Sigmoid colon (tissue), 4 donors: ENCODE data around the gene RBM47.
A peak's percentile ranks its signal among the peaks of the same experiment; 100 is the strongest.

Experiments
- CTCF ChIP-seq, 4 experiments: fragments of 450-650 bp in 3 of 4; fragments of 200-600 bp in 1 of 4; IDR thresholded peaks; one replicate each; pipeline ENCODE4 v1.5.1; 2016 to 2019; ENCODE audit warnings: antibody characterized with exemption in 4 of 4, mild to moderate bottlenecking in 3 of 4, moderate library complexity in 2 of 4
- POLR2A ChIP-seq, 2 donors: fragments of 450-650 bp; IDR thresholded peaks; one replicate each; pipeline ENCODE4 v1.6.1; 2016; ENCODE audit warnings: antibody characterized with exemption in 2 of 2, mild to moderate bottlenecking in 2 of 2, moderate library complexity in 2 of 2
- POLR2AphosphoS5 ChIP-seq, 4 donors: sonication (generic); formaldehyde crosslinking; IDR thresholded peaks; one replicate each; pipeline ENCODE4 v1.6.1; 2017; ENCODE audit warnings: antibody characterized with exemption in 4 of 4

DNA sequence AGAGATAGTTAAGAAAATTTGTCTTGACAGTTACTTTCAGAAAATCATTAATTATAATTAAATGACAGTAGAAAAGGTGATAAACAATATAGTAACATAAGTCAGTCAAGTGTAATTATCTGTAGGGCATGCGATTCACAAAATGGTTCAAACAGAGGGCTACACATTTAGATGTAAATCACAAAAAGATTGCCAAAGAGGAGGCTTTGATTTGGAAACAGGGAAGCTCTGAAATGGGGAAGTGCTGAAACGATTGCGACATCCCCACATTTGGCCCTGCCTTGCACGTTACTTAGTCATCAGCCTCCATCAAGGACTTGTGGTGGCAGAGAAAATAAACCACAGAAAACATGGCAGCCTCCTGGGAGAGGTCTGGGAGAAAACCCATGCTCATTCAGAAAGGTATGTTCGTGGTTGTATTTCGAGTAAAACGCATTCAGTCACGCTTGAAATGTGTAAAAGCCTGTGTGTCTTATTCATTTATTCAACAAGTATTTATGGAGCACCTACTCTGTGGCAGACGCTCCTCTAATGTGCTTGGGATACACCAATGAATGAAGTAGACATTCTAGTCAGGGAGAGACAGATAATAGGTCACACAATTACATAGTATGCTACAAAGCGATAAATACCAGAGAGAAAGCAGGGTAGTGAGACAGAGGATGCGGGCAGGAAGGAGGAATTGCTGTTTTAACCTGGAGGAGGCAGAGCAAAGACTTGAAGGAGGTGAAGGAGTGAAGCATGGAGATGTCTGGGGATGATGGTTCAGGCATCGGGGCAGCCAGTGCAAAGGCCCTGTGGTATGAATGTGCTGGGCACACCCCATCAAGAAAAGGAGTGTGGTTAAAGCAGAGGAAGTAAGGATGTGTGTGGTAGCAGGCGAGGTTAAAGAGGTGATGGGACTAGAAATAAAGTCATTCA lies 7.8 kb downstream of the RBM47 start:
- TF ChIP-seq CTCF (IDR thresholded peaks at IDR 0.05) = no peak
- TF ChIP-seq POLR2A (IDR thresholded peaks at IDR 0.05) = no peak
- TF ChIP-seq POLR2AphosphoS5 (IDR thresholded peaks at IDR 0.05) = peak in 2 of 4 donors; percentile 16 to 39
